ENCODE data around the gene NUDCD2.

GRCh38 chr5:163408311-163408923 is 51.5 kb downstream of the NUDCD2 start:
- peak; percentile 59 for TF ChIP-seq CTCF (IDR thresholded peaks at IDR 0.05; ENCODE audit: insufficient read depth, low read length)
- no peak for TF ChIP-seq POLR2AphosphoS5 (IDR thresholded peaks at IDR 0.05; ENCODE audit: low read depth)
- TF ChIP-seq GABPA (IDR thresholded peaks at IDR 0.05; ENCODE audit: low read depth) = no peak
- no peak for TF ChIP-seq SPI1 (IDR thresholded peaks at IDR 0.05; ENCODE audit: borderline replicate concordance, low read depth)
- TF ChIP-seq REST (IDR thresholded peaks at IDR 0.05; ENCODE audit: insufficient replicate concordance, low read depth) = no peak

Measured in HL-60 (cell line).